ENCODE measurements around the gene KDM2B.

GRCh38 chr12:121512561-121512960, 68.3 kb downstream of the KDM2B start:
- TF ChIP-seq CTCF (IDR thresholded peaks at IDR 0.05) = no peak
- TF ChIP-seq POLR2A (IDR thresholded peaks at IDR 0.05) = no peak

Data from esophagus squamous epithelium (tissue), 4 donors.